ENCODE results near the gene RAMP1. TPM values are rescaled to one million over a fixed set of nuclear protein-coding genes. Genes with fewer than 3 reads are reported as not detected.

The RAMP1 gene
- total RNA-seq (2022; extraction: Qiagen RNA extraction; ENCODE audit: low read depth) = 0.09 TPM in 1 of 5 replicates, not detected in the others

DNA sequence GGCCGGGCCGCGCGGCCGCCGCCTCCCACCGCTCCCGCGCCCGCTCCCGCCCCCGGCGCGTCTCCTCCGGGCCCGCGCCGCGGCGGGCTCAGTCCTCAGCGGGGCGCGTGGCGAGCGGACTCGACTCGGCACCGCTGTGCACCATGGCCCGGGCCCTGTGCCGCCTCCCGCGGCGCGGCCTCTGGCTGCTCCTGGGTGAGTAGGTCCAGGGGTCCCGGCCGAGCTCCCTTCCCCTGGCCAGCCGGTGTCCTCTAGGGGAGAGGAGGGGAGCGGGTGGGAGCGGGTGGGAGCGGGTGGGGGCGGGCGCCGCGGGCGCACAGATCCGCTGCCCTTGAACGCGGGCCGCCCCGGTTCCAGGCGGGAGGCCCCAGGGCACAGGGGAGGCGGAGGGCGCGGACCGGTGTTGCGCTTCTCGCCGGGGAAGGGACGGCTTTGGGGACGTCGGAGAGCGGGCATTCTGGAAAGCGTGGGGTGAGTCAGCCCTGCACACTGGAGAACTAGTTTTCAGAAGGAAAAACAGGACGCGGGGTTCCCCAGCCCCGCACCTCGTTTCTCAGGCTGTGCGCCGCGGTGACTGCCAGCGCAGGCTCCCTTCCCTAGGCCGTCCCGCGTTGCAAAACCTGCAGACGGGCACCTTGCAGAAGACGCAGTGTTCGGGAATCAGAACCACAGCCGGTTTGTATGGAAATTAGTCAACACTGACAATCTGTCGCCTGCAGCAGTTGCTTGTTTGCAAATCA lies at the start of gene RAMP1:
Gene RAMP1 (plus strand): TSS at position 91 of the 740 bp plus-strand sequence. CDS start 53 bp downstream, at position 144.

Other genes starting within 250 kb of the RAMP1 start
- gene LRRFIP1, start 232.0 kb upstream of the RAMP1 start, total RNA-seq (2022; extraction: Qiagen RNA extraction; ENCODE audit: low read depth) = 71.8 to 109 TPM (median 91.5 TPM) in 5 replicates
- gene RBM44, start 60.8 kb upstream of the RAMP1 start, total RNA-seq (2022; extraction: Qiagen RNA extraction; ENCODE audit: low read depth) = 0.15 to 0.41 TPM (median 0.24 TPM) in 5 replicates
- gene UBE2F, start 107.4 kb downstream of the RAMP1 start, total RNA-seq (2022; extraction: Qiagen RNA extraction; ENCODE audit: low read depth) = 40.8 to 57.8 TPM (median 53.1 TPM) in 5 replicates
- 23.3 to 25.5 TPM (median 24.6 TPM) in 5 replicates for gene SCLY, start 201.4 kb downstream of the RAMP1 start, total RNA-seq (2022; extraction: Qiagen RNA extraction; ENCODE audit: low read depth)
- 0.13 to 0.37 TPM (median 0.18 TPM) in 4 of 5 replicates, not detected in the other for gene ESPNL, start 240.7 kb downstream of the RAMP1 start, total RNA-seq (2022; extraction: Qiagen RNA extraction; ENCODE audit: low read depth)

All from A549 treated with CpdA at 1 μM for 4 hours (cell line).